B cell (primary cell): ENCODE results near the gene DNAAF6. TPM values are rescaled to one million over a fixed set of nuclear protein-coding genes. Genes with fewer than 3 reads are reported as not detected.
"Not testable (repeated sequence)": the region's sequence is repeated elsewhere in the genome, so short reads cannot be mapped to it uniquely, and the experiment has no call there.

Experiments
- ATAC-seq: fragments of 200-7000 bp; cut with Tn5 transposase; one replicate; pipeline ENCODE4 v1.10.0; 2021; ENCODE audit warnings: low read depth, mild to moderate bottlenecking, moderate number of reproducible peaks, moderate library complexity
- CTCF ChIA-PET: fragments of 350-600 bp; sonication (Branson Sonifier 250); formaldehyde crosslinking; loops from one replicate; lab custom pipeline; 2021; ENCODE audit warnings: antibody characterized with exemption, inconsistent platforms; lab: Charles Lee
- POLR2A ChIA-PET: fragments of 350-600 bp; sonication (Branson Sonifier 250); formaldehyde crosslinking; loops from one replicate; lab custom pipeline; 2021; ENCODE audit warnings: antibody characterized with exemption; lab: Charles Lee
- DNase-seq: peaks from one replicate; pipeline ENCODE4 v3.0.0; 2013
- H2AFZ ChIP-seq: 2 replicates; pipeline ENCODE4 v1.6.1; 2012; ENCODE audit warnings: mild to moderate bottlenecking, low read depth, low read length; ENCODE audit not compliant: insufficient read depth, poor library complexity, severe bottlenecking
- H3K27ac ChIP-seq, 2 donors: 1 replicate in 1 of 2; 2 replicates in 1 of 2; pipeline ENCODE4 v1.5.1; 2012 to 2013; ENCODE audit warnings: low read length in 2 of 2, mild to moderate bottlenecking in 2 of 2, moderate library complexity in 1 of 2
- H3K27me3 ChIP-seq, 4 experiments: fragments of 200-600 bp in 1 of 4; sonication (generic) in 1 of 4; replicated peaks in 1 of 4; 1 replicate in 2 of 4; 2 replicates in 2 of 4; pipeline versions ENCODE4 v1.6.1 to v1.7.0; 2013 to 2016; ENCODE audit warnings: low read length in 3 of 4, mild to moderate bottlenecking in 2 of 4, mixed read lengths in 1 of 4, moderate library complexity in 1 of 4; ENCODE audit not compliant: insufficient read depth in 4 of 4, control insufficient read depth in 3 of 4; ENCODE audit errors: control extremely low read depth in 1 of 4
- H3K36me3 ChIP-seq, 2 experiments: replicated peaks in 1 of 2; 1 replicate in 1 of 2; 2 replicates in 1 of 2; pipeline versions ENCODE4 v1.6.1 to v1.7.1; 2013; ENCODE audit warnings: low read length in 1 of 2; ENCODE audit not compliant: insufficient read depth in 2 of 2, control insufficient read depth in 1 of 2; ENCODE audit errors: control extremely low read depth in 1 of 2, extremely low read depth in 1 of 2
- H3K4me1 ChIP-seq, 2 donors: fragments of 200-600 bp in 1 of 2; sonication (generic) in 1 of 2; 1 replicate in 1 of 2; 2 replicates in 1 of 2; pipeline versions ENCODE4 v1.5.1 to v1.6.1; 2013 to 2017; ENCODE audit warnings: low read length in 2 of 2; ENCODE audit not compliant: control insufficient read depth in 2 of 2, insufficient read depth in 2 of 2
- H3K4me2 ChIP-seq: replicated peaks from 2 replicates; pipeline ENCODE3; 2012; ENCODE audit warnings: mild to moderate bottlenecking, low read depth, low read length; ENCODE audit not compliant: poor library complexity, severe bottlenecking
- H3K4me3 ChIP-seq, 5 experiments: fragments of 200-600 bp in 1 of 5; sonication (generic) in 1 of 5; 1 replicate in 3 of 5; 2 replicates in 2 of 5; pipeline versions ENCODE4 v1.5.1 to v1.7.0; 2011 to 2016; ENCODE audit warnings: low read length in 4 of 5, mild to moderate bottlenecking in 4 of 5, low read depth in 2 of 5, control low read depth in 1 of 5, moderate library complexity in 1 of 5; ENCODE audit not compliant: insufficient read depth in 1 of 5; ENCODE audit errors: control extremely low read depth in 1 of 5, extremely low read depth in 1 of 5
- H3K79me2 ChIP-seq: fragments of 200-600 bp; sonication (generic); one replicate; pipeline ENCODE4 v1.6.0; 2016; ENCODE audit warnings: low read length; ENCODE audit not compliant: control insufficient read depth, insufficient read depth
- H3K9ac ChIP-seq: fragments of 200-600 bp; sonication (generic); 2 replicates; pipeline ENCODE4 v1.6.1; 2017; ENCODE audit warnings: mild to moderate bottlenecking, low read length, moderate library complexity
- H3K9me3 ChIP-seq, 3 donors: one replicate each; pipeline versions ENCODE4 v1.6.1 to v1.7.1; 2013; ENCODE audit warnings: low read length in 2 of 3; ENCODE audit not compliant: control insufficient read depth in 2 of 3, insufficient read depth in 1 of 3; ENCODE audit errors: control extremely low read depth in 1 of 3
- H4K20me1 ChIP-seq: 2 replicates; pipeline ENCODE4 v1.6.0; 2012; ENCODE audit warnings: mild to moderate bottlenecking, low read length; ENCODE audit not compliant: insufficient read depth, control insufficient read depth, poor library complexity, severe bottlenecking
- H3K27ac Mint-ChIP-seq: one replicate; pipeline ENCODE4 v1.8.0; 2021; ENCODE audit warnings: mixed read lengths
- H3K27me3 Mint-ChIP-seq: one replicate; pipeline ENCODE4 v1.8.0; 2021; ENCODE audit warnings: mixed read lengths
- H3K4me1 Mint-ChIP-seq: one replicate; pipeline ENCODE4 v1.8.0; 2021; ENCODE audit warnings: mixed read lengths
- H3K4me3 Mint-ChIP-seq: one replicate; pipeline ENCODE4 v1.8.0; 2021; ENCODE audit warnings: mixed read lengths
- H3K9me3 Mint-ChIP-seq: one replicate; pipeline ENCODE4 v1.8.0; 2022; ENCODE audit warnings: mixed read lengths; ENCODE audit not compliant: insufficient read depth
- CTCF ChIP-seq: fragments of 200-600 bp; IDR thresholded peaks from one replicate; pipeline ENCODE4 v1.8.0; 2022; ENCODE audit warnings: antibody characterized with exemption, mild to moderate bottlenecking
- EZH2 ChIP-seq: IDR thresholded peaks from 2 replicates; pipeline ENCODE4 v1.6.1; 2012; ENCODE audit warnings: borderline replicate concordance, low read depth, mild to moderate bottlenecking, moderate library complexity, low read length; ENCODE audit not compliant: insufficient read depth, poor library complexity, severe bottlenecking
- WGBS: methylation state at CpG from one replicate; pipeline ENCODE4 v1.1.5; 2013; ENCODE audit warnings: missing lambda C conversion rate; ENCODE audit not compliant: insufficient coverage; 5-methylcytosine and 5-hydroxymethylcytosine counted together
- intact Hi-C: fragments of 100-400 bp; cut with micrococcal nuclease; formaldehyde crosslinking; loops from one replicate; pipeline ENCODE4 v1.10.0; 2022
- polyA minus RNA-seq: library from RNA; depleted of rRNA, polyadenylated mRNA; stranded (reverse); fragments of >200 nt; gene quantifications from 2 replicates; pipeline ENCODE4 v1.2.3, GENCODE V29; 2012
- polyA plus RNA-seq: library from polyadenylated mRNA; depleted of rRNA; stranded (reverse); fragments of >200 nt; gene quantifications from 2 replicates; pipeline ENCODE4 v1.2.3, GENCODE V29; 2012
- total RNA-seq, 2 donors: library from RNA; stranded (reverse); fragments of 120-200 nt in 1 of 2; gene quantifications; 1 replicate in 1 of 2; 2 replicates in 1 of 2; pipeline versions ENCODE4 v1.2.3 to v1.2.4, GENCODE V29; 2013 to 2022

DNAAF6 gene
- total RNA-seq (not detected in 2 replicates), polyA plus RNA-seq (not detected in 2 replicates), polyA minus RNA-seq (not detected in 2 replicates)
- total RNA-seq (2013) = not detected

- ATAC-seq (peak; percentile 95), DNase-seq (peak; percentile 80)
- Histone ChIP-seq H3K27me3 (no peaks in the 10 kb centered on the region), H3K9ac (peak within 1 kb of the TSS; percentile 61), H3K4me1 (peaks cover 3 to 4% of the 10 kb centered on the region in 2 donors), H3K9me3 (no peaks in the 10 kb centered on the region), H3K4me3 (peak within 1 kb of the TSS; percentile 9 to 69 (median 53)), H3K36me3 (no peaks in the 10 kb centered on the region), H4K20me1 (no peaks in the 10 kb centered on the region), H2AFZ (peak within 1 kb of the TSS; percentile 63), H3K27ac (peak within 1 kb of the TSS; percentile 7 to 30), H3K4me2 (peak within 1 kb of the TSS; percentile 72), H3K79me2 (no peaks in the 10 kb centered on the region)
- Mint-ChIP-seq H3K9me3 (no peaks in the 10 kb centered on the region), H3K4me3 (peak within 1 kb of the TSS; percentile 95), H3K27me3 (no peaks in the 10 kb centered on the region), H3K4me1 (peaks cover 9% of the 10 kb centered on the region), H3K27ac (peak within 1 kb of the TSS; percentile 72)
- intact Hi-C loops = loop anchor here (2.0 to 5.0 kb wide), 2 partner anchors 89 to 423 kb away; partner anchors contain the start of genes PRPS1 and RBM41
- POLR2A ChIA-PET = no interaction called here
- CTCF ChIA-PET = no interaction called here
- WGBS = 1% methylated on average over 50 of the region's 66 CpGs
- TF ChIP-seq CTCF (no peak), EZH2 (no peak)
Observed at GRCh38 chrX:107205770-107206696, at the start of gene DNAAF6, which contains the start of gene NUP62CL. Gene DNAAF6, plus strand, starts transcription at chrX:107206611. Its CDS starts 6,265 bp downstream, at chrX:107212876. Gene NUP62CL, minus strand, starts transcription at chrX:107206433. Its CDS starts 31,287 bp downstream, at chrX:107175146.

GRCh38 chrX:107157618-107158017, 48.8 kb upstream of the DNAAF6 start:
- H3K36me3 ChIP-seq, H3K4me2 ChIP-seq, H3K27ac Mint-ChIP-seq, H3K4me3 ChIP-seq, H3K9me3 ChIP-seq, H3K9me3 Mint-ChIP-seq, CTCF ChIA-PET, ATAC-seq, POLR2A ChIA-PET, H4K20me1 ChIP-seq, H3K9ac ChIP-seq, H3K27me3 Mint-ChIP-seq, H3K27me3 ChIP-seq, intact Hi-C loops, DNase-seq, H2AFZ ChIP-seq, H3K79me2 ChIP-seq, H3K4me3 Mint-ChIP-seq, H3K27ac ChIP-seq, H3K4me1 Mint-ChIP-seq, H3K4me1 ChIP-seq: not testable (repeated sequence)
- no CpG with 5 or more reads among the region's 4 CpGs for WGBS
